ENCODE results near the gene CAMTA1.

The CAMTA1 gene

GRCh38 chr1:7640920-7641585, 855.8 kb downstream of the CAMTA1 start:
- no peak for DNase-seq (ENCODE audit: low spot score)

GRCh38 chr1:7641587-7642417, 856.5 kb downstream of the CAMTA1 start:
- no peak for DNase-seq (ENCODE audit: low spot score)

GRCh38 chr1:7642418-7642704, 857.1 kb downstream of the CAMTA1 start:
- DNase-seq (ENCODE audit: low spot score), result no peak

GRCh38 chr1:7642781-7643529, 857.7 kb downstream of the CAMTA1 start:
- no peak for DNase-seq (ENCODE audit: low spot score)

- DNase-seq (ENCODE audit: low spot score), result no peak
These were observed 858.3 kb downstream of the CAMTA1 start for GRCh38 chr1:7643530-7643929.

GRCh38 chr1:7644086-7644485, 858.8 kb downstream of the CAMTA1 start:
- DNase-seq (ENCODE audit: low spot score), result no peak

GRCh38 chr1:7644961-7645750, 859.9 kb downstream of the CAMTA1 start:
- DNase-seq (ENCODE audit: low spot score), result peak; percentile 28

GRCh38 chr1:7645751-7646048, 860.4 kb downstream of the CAMTA1 start:
- DNase-seq (ENCODE audit: low spot score), result no peak

- DNase-seq (ENCODE audit: low spot score), result no peak
These were observed 860.9 kb downstream of the CAMTA1 start for GRCh38 chr1:7646164-7646563.

- DNase-seq (ENCODE audit: low spot score), result peak; percentile 55
These were observed 862.0 kb downstream of the CAMTA1 start for GRCh38 chr1:7646981-7647901.

GRCh38 chr1:7648761-7649384, 863.6 kb downstream of the CAMTA1 start:
- DNase-seq (ENCODE audit: low spot score), result no peak

GRCh38 chr1:7650801-7651200, 865.5 kb downstream of the CAMTA1 start:
- DNase-seq (ENCODE audit: low spot score), result no peak

GRCh38 chr1:7651203-7651602, 865.9 kb downstream of the CAMTA1 start:
- DNase-seq (ENCODE audit: low spot score), result no peak

- no peak for DNase-seq (ENCODE audit: low spot score)
These were observed 866.8 kb downstream of the CAMTA1 start for GRCh38 chr1:7652061-7652460.

GRCh38 chr1:7652515-7653098, 867.4 kb downstream of the CAMTA1 start:
- DNase-seq (ENCODE audit: low spot score), result no peak

GRCh38 chr1:7654725-7655124, 869.5 kb downstream of the CAMTA1 start:
- no peak for DNase-seq (ENCODE audit: low spot score)

- DNase-seq (ENCODE audit: low spot score), result no peak
These were observed 870.1 kb downstream of the CAMTA1 start for GRCh38 chr1:7655354-7655753.

GRCh38 chr1:7656557-7657215, 871.4 kb downstream of the CAMTA1 start:
- DNase-seq (ENCODE audit: low spot score), result no peak

- DNase-seq (ENCODE audit: low spot score), result no peak
These were observed 872.2 kb downstream of the CAMTA1 start for GRCh38 chr1:7657287-7658016.

Measured in Ammon's horn (tissue), 1 donor.